ENCODE measurements around the gene MPP1. TPM values are rescaled to one million over a fixed set of nuclear protein-coding genes. Genes with fewer than 3 reads are reported as not detected.
"Not testable (repeated sequence)": the region's sequence is repeated elsewhere in the genome, so short reads cannot be mapped to it uniquely, and the experiment has no call there.

Gene MPP1
- total RNA-seq, 1 donor from 2014 or later: 12.7 TPM

DNA sequence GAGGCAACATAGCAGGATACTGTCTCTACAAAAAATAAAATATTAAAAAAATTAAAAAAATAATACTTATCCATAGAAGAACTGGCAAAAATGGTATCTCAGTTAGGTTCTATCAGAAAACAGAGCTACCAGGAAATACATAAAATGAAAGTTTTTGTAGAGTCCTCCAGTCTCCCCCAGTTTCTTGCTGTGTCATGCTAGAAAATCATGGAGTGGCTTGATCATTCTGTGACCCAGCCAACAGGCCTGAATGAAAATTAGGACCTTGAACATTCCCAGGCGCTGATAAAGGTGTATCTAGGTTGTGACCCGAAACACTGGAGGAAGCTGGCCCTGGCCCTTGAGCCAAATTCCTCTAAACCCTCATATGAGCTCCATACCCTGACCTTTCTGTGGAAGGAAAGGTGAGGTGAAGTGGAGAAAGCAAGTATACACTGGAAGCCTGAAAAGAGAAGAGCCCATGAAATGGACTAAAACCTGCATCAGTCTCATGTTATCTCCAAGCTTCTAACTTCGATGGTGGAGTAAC is 28.5 kb upstream of the MPP1 start:
- Mint-ChIP-seq H3K9me3 (no peaks in the 10 kb centered on the region), H3K27me3 (ENCODE audit: low read depth) (peaks cover 18% of the 10 kb centered on the region), H3K27ac (ENCODE audit: unreplicated experiment) (no peak overlapping the region), H3K4me1 (no peaks in the 10 kb centered on the region), H3K36me3 (ENCODE audit: low read depth) (peaks cover 2% of the 10 kb centered on the region), H3K4me3 (no peak overlapping the region)
- TF ChIP-seq, protein P1, sequence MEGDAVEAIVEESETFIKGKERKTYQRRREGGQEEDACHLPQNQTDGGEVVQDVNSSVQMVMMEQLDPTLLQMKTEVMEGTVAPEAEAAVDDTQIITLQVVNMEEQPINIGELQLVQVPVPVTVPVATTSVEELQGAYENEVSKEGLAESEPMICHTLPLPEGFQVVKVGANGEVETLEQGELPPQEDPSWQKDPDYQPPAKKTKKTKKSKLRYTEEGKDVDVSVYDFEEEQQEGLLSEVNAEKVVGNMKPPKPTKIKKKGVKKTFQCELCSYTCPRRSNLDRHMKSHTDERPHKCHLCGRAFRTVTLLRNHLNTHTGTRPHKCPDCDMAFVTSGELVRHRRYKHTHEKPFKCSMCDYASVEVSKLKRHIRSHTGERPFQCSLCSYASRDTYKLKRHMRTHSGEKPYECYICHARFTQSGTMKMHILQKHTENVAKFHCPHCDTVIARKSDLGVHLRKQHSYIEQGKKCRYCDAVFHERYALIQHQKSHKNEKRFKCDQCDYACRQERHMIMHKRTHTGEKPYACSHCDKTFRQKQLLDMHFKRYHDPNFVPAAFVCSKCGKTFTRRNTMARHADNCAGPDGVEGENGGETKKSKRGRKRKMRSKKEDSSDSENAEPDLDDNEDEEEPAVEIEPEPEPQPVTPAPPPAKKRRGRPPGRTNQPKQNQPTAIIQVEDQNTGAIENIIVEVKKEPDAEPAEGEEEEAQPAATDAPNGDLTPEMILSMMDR (conservative IDR thresholded peaks at IDR 0.05): no peak
- no peak for DNase-seq (ENCODE audit: low read depth, low spot score)

DNA sequence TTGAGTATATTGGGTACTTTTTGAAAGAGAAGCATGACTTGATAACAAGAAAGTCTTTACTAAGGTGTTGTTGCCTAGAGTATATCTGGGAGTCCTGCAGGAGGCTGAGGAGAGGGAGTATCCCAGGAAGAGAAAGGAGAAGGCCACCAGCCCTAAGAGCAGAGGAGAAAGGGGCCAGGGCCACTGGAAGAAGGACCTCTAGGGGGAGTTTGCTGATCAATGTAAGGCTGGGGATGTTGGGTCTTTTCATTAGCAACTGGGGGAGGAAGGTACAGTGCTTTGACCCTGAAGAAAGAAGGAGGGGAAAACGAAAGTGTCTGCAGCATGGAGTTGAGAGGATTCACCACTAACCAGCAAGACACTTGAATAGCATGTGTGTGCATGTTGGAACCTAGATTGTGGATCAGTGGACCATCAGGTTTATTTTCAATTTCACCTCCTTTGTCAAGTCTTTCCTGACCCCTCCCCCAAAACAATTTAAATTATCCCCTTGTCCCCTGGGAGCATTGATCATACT is 24.7 kb upstream of the MPP1 start:
- Mint-ChIP-seq H3K27me3 (ENCODE audit: low read depth) (peaks cover 18% of the 10 kb centered on the region), H3K36me3 (ENCODE audit: low read depth) (peaks cover 2% of the 10 kb centered on the region), H3K27ac (ENCODE audit: unreplicated experiment) (no peak overlapping the region), H3K9me3 (peaks cover 6% of the 10 kb centered on the region), H3K4me1 (no peaks in the 10 kb centered on the region), H3K4me3 (no peak overlapping the region)
- TF ChIP-seq, protein P1 (conservative IDR thresholded peaks at IDR 0.05): no peak
- DNase-seq (ENCODE audit: low read depth, low spot score): no peak

DNA sequence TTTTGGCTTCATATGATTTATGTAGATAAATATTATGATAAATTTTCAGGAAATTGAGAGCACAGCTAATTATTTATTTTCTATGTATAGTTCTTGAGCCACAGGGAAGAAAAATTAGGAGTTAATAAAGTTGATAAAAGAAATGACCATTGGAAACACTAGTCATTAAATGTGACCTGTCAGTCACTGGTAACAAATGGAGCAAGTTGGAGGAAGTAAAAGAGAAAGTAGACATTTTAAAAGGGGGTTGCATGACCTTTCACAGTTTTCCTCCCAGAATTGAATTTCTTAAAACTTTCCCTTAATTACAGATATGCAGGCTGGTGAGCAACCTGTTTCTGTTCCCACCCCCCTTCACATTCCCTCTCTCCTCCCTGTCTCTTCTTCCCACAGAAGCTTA is 23.8 kb upstream of the MPP1 start:
- H3K27ac Mint-ChIP-seq (ENCODE audit: unreplicated experiment): no peak overlapping the region
- peaks cover 18% of the 10 kb centered on the region for H3K27me3 Mint-ChIP-seq (ENCODE audit: low read depth)
- H3K9me3 Mint-ChIP-seq: peaks cover 10% of the 10 kb centered on the region
- no peak for DNase-seq (ENCODE audit: low read depth, low spot score)
- H3K36me3 Mint-ChIP-seq (ENCODE audit: low read depth): peaks cover 2% of the 10 kb centered on the region
- H3K4me1 Mint-ChIP-seq: no peaks in the 10 kb centered on the region
- TF ChIP-seq, protein P1 (conservative IDR thresholded peaks at IDR 0.05): no peak
- H3K4me3 Mint-ChIP-seq: no peak overlapping the region

DNA sequence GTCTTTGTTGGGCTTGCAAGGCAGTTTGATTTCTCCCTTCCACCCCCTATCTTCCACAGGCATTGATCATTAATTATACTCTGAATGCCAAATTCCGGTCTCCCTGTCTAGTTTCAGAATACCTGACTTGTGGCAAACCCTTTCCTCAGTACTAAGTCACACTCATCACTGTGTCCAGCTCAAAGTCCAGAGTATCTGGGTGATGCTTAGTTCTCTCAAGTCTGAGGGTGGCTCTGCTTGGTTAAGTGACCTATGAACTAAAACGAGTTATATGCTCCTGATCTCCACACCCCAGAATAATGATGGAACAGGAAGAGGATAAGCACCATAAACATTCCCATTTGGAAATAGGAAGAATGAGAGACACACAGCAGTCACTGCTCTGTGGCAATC is 22.7 kb upstream of the MPP1 start:
- no peaks in the 10 kb centered on the region for H3K4me1 Mint-ChIP-seq
- TF ChIP-seq, protein P1 (conservative IDR thresholded peaks at IDR 0.05): no peak
- no peak overlapping the region for H3K27ac Mint-ChIP-seq (ENCODE audit: unreplicated experiment)
- peaks cover 2% of the 10 kb centered on the region for H3K36me3 Mint-ChIP-seq (ENCODE audit: low read depth)
- no peak for DNase-seq (ENCODE audit: low read depth, low spot score)
- peaks cover 18% of the 10 kb centered on the region for H3K27me3 Mint-ChIP-seq (ENCODE audit: low read depth)
- no peak overlapping the region for H3K4me3 Mint-ChIP-seq
- peaks cover 13% of the 10 kb centered on the region for H3K9me3 Mint-ChIP-seq

DNA sequence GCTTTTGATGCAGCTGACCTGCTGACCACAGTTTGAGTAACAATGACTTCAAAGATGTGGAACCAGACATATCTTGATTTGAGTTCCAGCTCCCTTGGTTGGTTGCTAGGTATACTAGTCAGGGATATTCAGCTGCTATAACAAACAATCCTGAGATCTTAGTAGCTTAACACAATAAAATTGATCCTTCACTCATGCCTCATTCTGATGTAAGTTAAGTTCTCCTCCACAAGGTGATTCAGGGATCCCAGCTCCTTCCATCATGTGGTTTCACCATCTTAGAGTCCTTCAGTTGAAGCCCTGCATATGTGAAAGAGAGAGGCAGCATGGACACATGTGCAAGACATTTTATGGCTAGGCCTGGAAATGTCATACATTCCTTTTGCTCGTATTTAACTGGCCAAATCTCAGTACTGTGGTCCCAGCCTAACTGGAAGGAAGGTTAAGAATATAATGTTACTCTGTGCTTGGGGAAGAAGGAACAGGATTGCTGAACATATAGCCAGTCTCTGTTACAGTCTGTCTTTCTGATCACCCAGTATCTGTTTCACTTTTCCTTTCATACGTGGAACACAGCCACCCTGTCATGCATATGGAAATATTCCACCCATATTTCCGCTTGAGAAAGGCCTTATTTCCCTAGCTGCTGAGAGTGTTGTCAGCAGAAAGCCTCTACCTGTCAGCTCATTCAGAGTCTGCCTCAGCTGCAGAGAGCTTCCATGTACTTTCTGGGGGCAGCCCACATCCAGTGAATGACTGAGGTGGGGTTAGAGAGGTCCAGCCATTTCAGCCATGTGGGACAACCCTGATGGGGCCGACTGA is 22.1 kb upstream of the MPP1 start:
- TF ChIP-seq, protein P1 (conservative IDR thresholded peaks at IDR 0.05): no peak
- no peak for DNase-seq (ENCODE audit: low read depth, low spot score)
- Mint-ChIP-seq H3K27ac (ENCODE audit: unreplicated experiment) (no peak overlapping the region), H3K27me3 (ENCODE audit: low read depth) (peaks cover 15% of the 10 kb centered on the region), H3K4me3 (no peak overlapping the region), H3K36me3 (ENCODE audit: low read depth) (peaks cover 2% of the 10 kb centered on the region), H3K4me1 (no peaks in the 10 kb centered on the region), H3K9me3 (peaks cover 14% of the 10 kb centered on the region)

DNA sequence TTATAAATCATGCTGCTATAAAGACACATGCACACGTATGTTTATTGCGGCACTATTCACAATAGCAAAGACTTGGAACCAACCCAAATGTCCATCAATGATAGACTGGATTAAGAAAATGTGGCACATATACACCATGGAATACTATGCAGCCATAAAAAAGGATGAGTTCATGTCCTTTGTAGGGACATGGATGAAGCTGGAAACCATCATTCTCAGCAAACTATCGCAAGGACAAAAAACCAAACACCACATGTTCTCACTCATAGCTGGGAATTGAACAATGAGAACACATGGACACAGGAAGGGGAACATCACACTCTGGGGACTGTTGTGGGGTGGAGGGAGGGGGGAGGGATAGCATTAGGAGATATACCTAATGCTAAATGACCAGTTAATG is 20.3 kb upstream of the MPP1 start:
- H3K4me3 Mint-ChIP-seq; H3K4me1 Mint-ChIP-seq; H3K27ac Mint-ChIP-seq (ENCODE audit: unreplicated experiment); DNase-seq (ENCODE audit: low read depth, low spot score); H3K36me3 Mint-ChIP-seq (ENCODE audit: low read depth): not testable (repeated sequence)
- Mint-ChIP-seq H3K27me3 (ENCODE audit: low read depth) (peaks cover 12% of the 10 kb centered on the region), H3K9me3 (peaks cover 16% of the 10 kb centered on the region)

All from neural crest cell (in vitro differentiated cells).